Neural progenitor cell (in vitro differentiated cells): ENCODE results near the gene KRT6C. TPM values are rescaled to one million over a fixed set of nuclear protein-coding genes. Genes with fewer than 3 reads are reported as not detected.

ENCODE experiments used
- DNase-seq: peaks from one replicate; pipeline ENCODE4 v3.0.0-alpha.2; 2016; ENCODE audit warnings: low spot score
- H2AFZ ChIP-seq: fragments of 200-600 bp; sonication (generic); replicated peaks from 2 replicates; pipeline ENCODE4 v1.6.1; 2016; ENCODE audit warnings: antibody characterized with exemption
- H3F3A ChIP-seq: fragments of 200-600 bp; sonication (generic); 2 replicates; pipeline ENCODE4 v1.6.1; 2016; ENCODE audit warnings: antibody characterized with exemption, low read depth
- H3K27ac ChIP-seq: fragments of 200-600 bp; sonication (generic); 2 replicates; pipeline ENCODE4 v1.5.1; 2016; ENCODE audit warnings: mild to moderate bottlenecking
- H3K27me3 ChIP-seq: fragments of 200-600 bp; sonication (generic); 2 replicates; pipeline ENCODE4 v1.6.1; 2016; ENCODE audit warnings: mild to moderate bottlenecking, moderate library complexity
- H3K36me3 ChIP-seq: fragments of 200-600 bp; sonication (generic); 2 replicates; pipeline ENCODE4 v1.5.1; 2016
- H3K4me1 ChIP-seq: fragments of 200-600 bp; sonication (generic); 2 replicates; pipeline ENCODE4 v1.6.1; 2016; ENCODE audit warnings: mixed run types
- H3K4me2 ChIP-seq: fragments of 200-600 bp; sonication (generic); 2 replicates; pipeline ENCODE4 v1.6.1; 2016
- H3K4me3 ChIP-seq: fragments of 200-600 bp; sonication (generic); 2 replicates; pipeline ENCODE4 v1.5.1; 2016
- H3K79me2 ChIP-seq: fragments of 200-600 bp; sonication (generic); 2 replicates; pipeline ENCODE4 v1.6.1; 2016; ENCODE audit warnings: low read depth
- H3K9ac ChIP-seq: fragments of 200-600 bp; sonication (generic); 2 replicates; pipeline ENCODE4 v1.6.1; 2016
- H3K9me3 ChIP-seq: fragments of 200-600 bp; sonication (generic); 2 replicates; pipeline ENCODE4 v1.5.1; 2016; ENCODE audit warnings: low read depth
- H4K20me1 ChIP-seq: fragments of 200-600 bp; sonication (generic); 2 replicates; pipeline ENCODE4 v1.6.1; 2016; ENCODE audit warnings: low read depth
- H3K27ac Mint-ChIP-seq: 3 replicates; pipeline ENCODE4 v1.8.0; 2021; ENCODE audit warnings: mixed read lengths
- H3K27me3 Mint-ChIP-seq: 2 replicates; pipeline ENCODE4 v1.8.0; 2022; ENCODE audit warnings: low read depth, mild to moderate bottlenecking, inconsistent platforms, moderate library complexity, mixed read lengths; ENCODE audit not compliant: insufficient read depth
- H3K36me3 Mint-ChIP-seq: 3 replicates; pipeline ENCODE4 v1.8.0; 2021; ENCODE audit warnings: mixed read lengths
- H3K4me1 Mint-ChIP-seq: 3 replicates; pipeline ENCODE4 v1.8.0; 2021; ENCODE audit warnings: mixed read lengths
- H3K4me3 Mint-ChIP-seq: 3 replicates; pipeline ENCODE4 v1.8.0; 2021; ENCODE audit warnings: mild to moderate bottlenecking, moderate library complexity, mixed read lengths
- H3K9me3 Mint-ChIP-seq: 3 replicates; pipeline ENCODE4 v1.8.0; 2020; ENCODE audit warnings: mixed read lengths
- EZH2 ChIP-seq: fragments of 200-600 bp; sonication (generic); IDR thresholded peaks from 2 replicates; pipeline ENCODE4 v1.6.1; 2017; ENCODE audit warnings: antibody characterized with exemption, mild to moderate bottlenecking, moderate library complexity
- EZH2phosphoT487 ChIP-seq: fragments of 200-600 bp; sonication (generic); IDR thresholded peaks from 2 replicates; pipeline ENCODE4 v1.6.1; 2017; ENCODE audit warnings: antibody characterized with exemption
- total RNA-seq: library from RNA; depleted of rRNA; stranded (reverse); fragments of >200 nt; gene quantifications from 2 replicates; pipeline ENCODE4 v1.2.3, GENCODE V29; 2015; ENCODE audit warnings: low replicate concordance
- TF ChIP-seq, protein P1 (sequence below): fragments of 200-600 bp; sonication (generic); IDR thresholded peaks from 2 replicates; pipeline ENCODE4 v1.5.1; 2017; ENCODE audit warnings: antibody characterized with exemption, mild to moderate bottlenecking

The KRT6C gene
- total RNA-seq, 1 donor from 2014 or later: not detected

GRCh38 chr12:52440821-52441319 is 32.7 kb downstream of the KRT6C start:
- Histone ChIP-seq H3K27ac (no peak overlapping the region), H3K9ac (no peak overlapping the region), H3K36me3 (no peaks in the 10 kb centered on the region), H3K4me3 (no peak overlapping the region), H3K4me2 (no peak overlapping the region), H3K4me1 (peaks cover 25% of the 10 kb centered on the region), H3K9me3 (no peaks in the 10 kb centered on the region), H3K27me3 (no peaks in the 10 kb centered on the region), H4K20me1 (no peaks in the 10 kb centered on the region), H2AFZ (no peak overlapping the region), H3F3A (peaks cover 7% of the 10 kb centered on the region), H3K79me2 (no peaks in the 10 kb centered on the region)
- Mint-ChIP-seq H3K27me3 (peaks cover 6% of the 10 kb centered on the region), H3K4me1 (peaks cover 41% of the 10 kb centered on the region), H3K27ac (peak overlapping the region; percentile 84), H3K36me3 (no peaks in the 10 kb centered on the region), H3K4me3 (peak overlapping the region; percentile 46), H3K9me3 (no peaks in the 10 kb centered on the region)
- no peak for DNase-seq
- TF ChIP-seq, protein P1, sequence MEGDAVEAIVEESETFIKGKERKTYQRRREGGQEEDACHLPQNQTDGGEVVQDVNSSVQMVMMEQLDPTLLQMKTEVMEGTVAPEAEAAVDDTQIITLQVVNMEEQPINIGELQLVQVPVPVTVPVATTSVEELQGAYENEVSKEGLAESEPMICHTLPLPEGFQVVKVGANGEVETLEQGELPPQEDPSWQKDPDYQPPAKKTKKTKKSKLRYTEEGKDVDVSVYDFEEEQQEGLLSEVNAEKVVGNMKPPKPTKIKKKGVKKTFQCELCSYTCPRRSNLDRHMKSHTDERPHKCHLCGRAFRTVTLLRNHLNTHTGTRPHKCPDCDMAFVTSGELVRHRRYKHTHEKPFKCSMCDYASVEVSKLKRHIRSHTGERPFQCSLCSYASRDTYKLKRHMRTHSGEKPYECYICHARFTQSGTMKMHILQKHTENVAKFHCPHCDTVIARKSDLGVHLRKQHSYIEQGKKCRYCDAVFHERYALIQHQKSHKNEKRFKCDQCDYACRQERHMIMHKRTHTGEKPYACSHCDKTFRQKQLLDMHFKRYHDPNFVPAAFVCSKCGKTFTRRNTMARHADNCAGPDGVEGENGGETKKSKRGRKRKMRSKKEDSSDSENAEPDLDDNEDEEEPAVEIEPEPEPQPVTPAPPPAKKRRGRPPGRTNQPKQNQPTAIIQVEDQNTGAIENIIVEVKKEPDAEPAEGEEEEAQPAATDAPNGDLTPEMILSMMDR: no peak
- TF ChIP-seq EZH2: no peak
- TF ChIP-seq EZH2phosphoT487: no peak

- H3K27ac Mint-ChIP-seq: no peak overlapping the region
- H3K4me1 Mint-ChIP-seq: peaks cover 41% of the 10 kb centered on the region
These were observed 33.8 kb downstream of the KRT6C start for GRCh38 chr12:52439845-52440244.

GRCh38 chr12:52439420-52439819 is 34.2 kb downstream of the KRT6C start:
- Histone ChIP-seq H3F3A (peaks cover 7% of the 10 kb centered on the region), H3K27me3 (no peaks in the 10 kb centered on the region), H3K9ac (no peak overlapping the region), H3K9me3 (no peaks in the 10 kb centered on the region), H3K4me3 (no peak overlapping the region), H3K4me2 (no peak overlapping the region), H2AFZ (no peak overlapping the region), H4K20me1 (no peaks in the 10 kb centered on the region), H3K36me3 (no peaks in the 10 kb centered on the region), H3K27ac (no peak overlapping the region), H3K79me2 (no peaks in the 10 kb centered on the region), H3K4me1 (peaks cover 25% of the 10 kb centered on the region)
- Mint-ChIP-seq H3K4me3 (no peak overlapping the region), H3K9me3 (no peaks in the 10 kb centered on the region), H3K4me1 (peaks cover 41% of the 10 kb centered on the region), H3K27me3 (peaks cover 6% of the 10 kb centered on the region), H3K27ac (no peak overlapping the region), H3K36me3 (no peaks in the 10 kb centered on the region)
- TF ChIP-seq EZH2phosphoT487 (no peak), EZH2 (no peak)
- TF ChIP-seq, protein P1: no peak
- no peak for DNase-seq

More at GRCh38 chr12:52439845-52440244, 33.8 kb downstream of the KRT6C start:
- H3K4me2 ChIP-seq: no peak overlapping the region
- DNase-seq: no peak
- Mint-ChIP-seq H3K9me3 (no peaks in the 10 kb centered on the region), H3K36me3 (no peaks in the 10 kb centered on the region), H3K27me3 (peaks cover 6% of the 10 kb centered on the region), H3K4me3 (no peak overlapping the region)
- no peak overlapping the region for H3K4me3 ChIP-seq
- H3K27ac ChIP-seq: no peak overlapping the region
- H3K27me3 ChIP-seq: no peaks in the 10 kb centered on the region
- no peaks in the 10 kb centered on the region for H3K9me3 ChIP-seq
- no peak overlapping the region for H3K9ac ChIP-seq
- H4K20me1 ChIP-seq: no peaks in the 10 kb centered on the region
- peaks cover 7% of the 10 kb centered on the region for H3F3A ChIP-seq
- TF ChIP-seq EZH2 (no peak), EZH2phosphoT487 (no peak)
- TF ChIP-seq, protein P1: no peak
- peaks cover 25% of the 10 kb centered on the region for H3K4me1 ChIP-seq
- no peak overlapping the region for H2AFZ ChIP-seq
- H3K79me2 ChIP-seq: no peaks in the 10 kb centered on the region
- no peaks in the 10 kb centered on the region for H3K36me3 ChIP-seq
